HL-60/S4 treated with retinoic acid at 250 ng/mL for 4 days and 3 days (cell line): Measurements from ENCODE around the gene SIPA1L2.

Source experiments
- in situ Hi-C: fragments of 300-500 bp; cut with MboI; formaldehyde crosslinking; loops from 2 replicates; pipeline ENCODE4 v1.7.0; 2022; ENCODE audit warnings: low sequenced_read_pairs

The SIPA1L2 gene

DNA sequence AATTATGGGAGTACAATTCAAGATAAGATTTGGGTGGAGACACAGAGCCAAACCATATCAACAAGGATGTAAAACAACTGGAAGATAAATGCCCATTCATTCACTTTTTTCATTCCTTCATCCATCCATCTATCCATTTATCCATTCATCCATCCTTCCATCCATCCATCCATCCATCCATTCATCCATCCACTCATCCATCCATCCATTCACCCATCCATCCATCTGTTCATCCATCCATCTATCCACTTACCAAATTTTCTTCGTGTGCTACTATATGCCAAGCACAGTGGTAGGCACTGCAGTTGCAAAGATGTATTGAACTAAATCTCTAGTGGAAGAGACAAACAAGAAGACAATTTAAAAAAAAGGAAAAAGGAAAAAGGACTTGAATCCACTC is 14.3 kb upstream of the SIPA1L2 start:
- in situ Hi-C loops: loop anchor here (25.0 kb wide), 1 partner anchor 782 kb away; no protein-coding TSS in a partner anchor

- in situ Hi-C loops: loop anchor here (25.0 kb wide), 1 partner anchor 781 kb away; no protein-coding TSS in a partner anchor
These were observed 13.3 kb upstream of the SIPA1L2 start for GRCh38 chr1:232643251-232643650.

- in situ Hi-C loops: loop anchor here (25.0 kb wide), 1 partner anchor 779 kb away; no protein-coding TSS in a partner anchor
These were observed 11.6 kb upstream of the SIPA1L2 start for GRCh38 chr1:232641507-232641906.

DNA sequence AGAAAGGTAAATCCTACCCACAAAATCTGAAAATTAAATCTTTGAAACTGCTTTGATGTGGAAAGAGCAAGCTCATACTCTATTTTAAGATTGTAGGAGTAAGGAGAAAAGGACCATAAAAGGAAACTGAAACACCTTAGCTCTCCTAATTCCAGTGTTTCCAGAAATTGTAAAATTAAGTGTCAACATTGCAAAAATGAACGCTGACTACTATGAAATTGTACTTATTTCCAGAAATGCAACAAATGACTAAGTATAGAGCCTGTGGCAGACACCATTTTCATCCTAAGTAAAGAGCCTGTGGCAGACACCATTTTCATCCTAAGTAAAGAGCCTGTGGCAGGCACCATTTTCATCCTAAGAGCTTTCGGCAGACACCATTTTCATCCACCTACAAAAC is 6.9 kb upstream of the SIPA1L2 start:
- in situ Hi-C loops: loop anchor here (10.0 to 25.0 kb wide), 2 partner anchors 538 to 774 kb away; no protein-coding TSS in a partner anchor

GRCh38 chr1:232635778-232636356 is 5.9 kb upstream of the SIPA1L2 start:
- in situ Hi-C loops: loop anchor here (10.0 to 25.0 kb wide), 2 partner anchors 539 to 774 kb away; no protein-coding TSS in a partner anchor

- in situ Hi-C loops: loop anchor here (10.0 to 25.0 kb wide), 2 partner anchors 540 to 773 kb away; no protein-coding TSS in a partner anchor
These were observed 5.3 kb upstream of the SIPA1L2 start for GRCh38 chr1:232635279-232635678.

- in situ Hi-C loops: loop anchor here (10.0 to 25.0 kb wide), 2 partner anchors 541 to 772 kb away; no protein-coding TSS in a partner anchor
These were observed 4.2 kb upstream of the SIPA1L2 start for GRCh38 chr1:232634096-232634495.

DNA sequence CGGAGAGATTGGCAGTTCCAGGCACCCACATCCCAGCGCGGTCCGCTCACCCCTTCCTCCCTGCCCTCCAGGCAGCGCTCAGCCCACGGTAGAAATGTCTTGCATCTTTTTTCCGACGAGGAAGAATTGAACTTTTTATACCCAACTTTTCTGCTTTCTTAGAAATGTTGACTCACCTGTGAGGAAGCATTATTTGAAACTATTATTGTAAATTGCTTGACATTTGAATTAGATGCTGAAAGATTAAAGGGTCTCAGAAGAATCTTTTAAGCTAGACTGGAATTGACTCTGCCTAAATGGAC is 912 bp upstream of the SIPA1L2 start:
- in situ Hi-C loops: loop anchor here (10.0 to 25.0 kb wide), 2 partner anchors 544 to 769 kb away; no protein-coding TSS in a partner anchor

DNA sequence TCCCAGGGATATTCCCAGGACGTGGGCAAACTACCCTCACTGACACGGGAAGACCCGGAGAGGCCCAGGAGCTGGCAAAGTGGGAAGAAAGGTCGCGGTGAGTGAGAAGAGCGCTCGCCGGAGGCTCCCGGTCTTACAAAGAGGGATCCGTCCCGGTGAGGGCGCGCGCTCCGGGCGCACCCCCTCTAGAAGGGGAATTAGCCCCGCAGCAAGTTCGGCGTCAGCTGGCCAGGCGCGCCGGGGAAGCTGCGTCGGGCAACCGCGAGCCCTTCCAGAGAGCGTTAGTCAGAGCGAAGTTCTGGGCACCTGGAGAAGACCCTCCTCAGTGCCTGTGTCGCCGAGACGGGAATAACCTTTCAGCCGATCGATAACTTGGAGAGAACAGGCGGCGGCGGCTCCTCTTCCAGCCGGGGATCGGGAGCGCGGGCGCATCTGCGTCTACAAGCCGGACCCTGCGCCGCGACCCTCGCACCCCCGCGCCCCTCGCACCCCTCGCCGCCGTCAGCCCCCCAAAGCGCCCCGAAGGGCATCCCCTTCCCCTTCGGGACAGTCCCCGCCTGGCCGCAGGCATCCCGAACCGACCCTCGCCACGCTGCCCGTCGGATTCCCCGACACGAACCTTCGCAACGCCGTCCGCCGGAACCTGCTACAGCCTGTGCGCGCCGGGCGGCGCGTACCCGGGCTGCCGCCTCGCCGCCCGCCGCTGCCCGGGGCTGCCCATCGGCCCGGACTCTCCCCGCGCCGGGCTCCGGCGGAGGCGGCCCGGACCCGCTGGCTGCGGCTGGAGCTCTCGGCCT is 485 bp downstream of the SIPA1L2 start:
- in situ Hi-C loops: loop anchor here (10.0 to 25.0 kb wide), 2 partner anchors 545 to 767 kb away; no protein-coding TSS in a partner anchor

DNA sequence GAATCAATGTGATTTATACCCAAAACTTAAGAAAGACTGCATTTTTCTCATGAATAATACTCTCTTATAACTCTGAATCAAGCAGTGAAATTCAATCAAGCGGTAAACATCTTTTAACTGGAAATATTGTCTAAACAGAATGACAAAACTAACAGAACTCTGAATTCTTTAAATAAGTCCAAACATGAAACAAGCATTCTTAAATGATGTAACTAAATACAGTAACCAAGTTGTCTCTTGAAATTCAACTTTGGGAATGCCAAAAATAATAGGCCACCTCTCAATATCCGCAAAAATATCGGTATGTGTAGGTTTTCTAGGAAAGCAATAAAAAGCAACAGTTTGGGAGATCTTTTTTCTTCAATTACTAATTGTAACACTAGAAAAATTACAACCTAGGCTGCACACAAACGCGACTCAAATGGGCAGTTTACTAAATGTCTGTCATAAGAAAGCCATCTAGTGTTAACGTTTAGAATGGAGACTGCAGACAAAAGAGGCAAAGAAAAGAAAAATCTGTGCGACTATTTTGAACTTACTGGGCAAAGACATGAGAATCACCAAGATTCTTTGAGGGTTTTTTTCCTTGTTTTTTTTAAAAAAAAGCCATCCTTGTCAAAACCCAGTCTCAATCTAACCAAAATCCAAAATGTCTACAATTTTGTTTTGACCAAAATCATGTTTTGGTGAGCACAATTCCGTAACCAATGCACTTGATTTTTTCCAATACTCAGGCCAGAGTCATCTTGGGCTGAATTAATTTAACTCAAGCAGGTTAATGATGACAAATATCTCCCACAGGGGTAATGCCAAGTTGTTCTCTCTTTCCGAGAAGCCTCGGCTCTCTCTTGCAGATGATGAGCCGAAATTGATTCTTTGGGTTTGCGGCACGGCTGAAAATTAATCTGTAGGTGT is 1.3 kb downstream of the SIPA1L2 start:
- in situ Hi-C loops: loop anchor here (25.0 kb wide), 1 partner anchor 766 kb away; no protein-coding TSS in a partner anchor

DNA sequence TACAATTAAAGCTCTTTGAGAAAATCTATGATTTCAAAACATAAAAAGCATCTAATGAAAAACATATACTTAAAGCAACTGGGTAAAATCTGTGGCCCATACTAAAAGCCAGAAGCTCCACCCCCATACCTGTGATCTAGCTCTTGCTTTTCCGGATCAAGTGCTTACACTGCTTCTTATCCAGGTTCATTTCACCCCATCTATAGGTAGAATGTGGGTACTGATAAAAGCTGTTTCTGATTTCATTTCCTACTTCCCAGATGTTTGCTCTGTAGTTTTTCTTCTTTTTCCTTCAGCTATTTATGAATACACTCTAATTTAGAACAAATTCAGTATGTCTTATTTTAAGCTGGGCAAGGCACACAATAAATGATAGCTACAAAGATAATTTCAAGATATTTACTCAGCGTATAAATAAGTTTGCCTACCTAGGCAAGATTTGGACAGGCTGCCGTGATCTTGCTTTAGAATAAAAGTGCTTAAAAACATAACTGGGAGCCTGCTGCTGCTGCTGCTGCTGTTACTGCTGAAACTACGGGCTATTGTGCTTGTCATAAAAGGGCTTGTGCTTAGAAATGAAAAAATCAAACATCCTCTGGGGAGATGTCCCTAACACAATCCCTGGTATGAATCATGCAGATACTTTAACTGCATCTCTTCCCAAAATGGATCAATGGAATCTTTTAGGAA is 2.1 kb downstream of the SIPA1L2 start:
- in situ Hi-C loops: loop anchor here (25.0 kb wide), 1 partner anchor 765 kb away; no protein-coding TSS in a partner anchor

DNA sequence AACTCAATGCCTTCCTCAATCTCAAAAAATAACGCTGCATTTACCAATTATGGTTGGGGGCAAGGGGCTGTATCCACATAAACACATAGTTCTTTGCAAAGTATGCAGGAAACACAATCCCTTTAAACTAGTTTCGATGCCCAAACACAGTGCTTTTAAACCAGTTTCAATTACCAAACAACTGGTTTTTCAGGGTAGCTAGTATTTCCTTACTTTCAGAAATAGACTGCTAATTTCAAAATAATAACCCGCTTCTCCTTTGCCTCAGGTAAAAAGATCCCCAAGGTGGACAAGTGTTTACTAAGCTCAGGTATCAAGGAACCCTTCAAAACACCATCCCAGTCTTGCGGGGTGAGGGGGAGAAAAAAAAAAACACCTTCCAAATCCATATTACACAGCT is 2.8 kb downstream of the SIPA1L2 start:
- in situ Hi-C loops: loop anchor here (25.0 kb wide), 1 partner anchor 765 kb away; no protein-coding TSS in a partner anchor

DNA sequence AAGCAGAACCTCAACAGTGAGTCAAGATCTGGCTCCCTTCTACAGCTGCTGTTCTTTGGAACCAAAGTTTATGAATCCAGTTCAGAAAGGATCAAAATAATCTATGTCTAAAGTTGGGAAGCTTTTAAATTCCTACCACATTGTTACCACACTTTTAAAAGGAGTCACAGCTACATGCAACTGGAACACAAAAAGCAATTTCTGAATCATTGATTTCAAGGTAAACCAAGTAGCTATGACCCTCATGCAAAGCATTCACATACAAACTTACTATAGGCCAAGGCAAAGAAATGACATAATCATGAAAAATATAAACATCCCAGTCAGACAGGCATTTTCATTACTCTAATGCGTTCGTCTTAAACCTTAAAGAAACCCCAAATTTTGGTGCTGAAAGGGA is 3.5 kb downstream of the SIPA1L2 start:
- in situ Hi-C loops: loop anchor here (25.0 kb wide), 1 partner anchor 764 kb away; no protein-coding TSS in a partner anchor

GRCh38 chr1:232625319-232625868 is 4.5 kb downstream of the SIPA1L2 start:
- in situ Hi-C loops: loop anchor here (25.0 kb wide), 1 partner anchor 763 kb away; no protein-coding TSS in a partner anchor

DNA sequence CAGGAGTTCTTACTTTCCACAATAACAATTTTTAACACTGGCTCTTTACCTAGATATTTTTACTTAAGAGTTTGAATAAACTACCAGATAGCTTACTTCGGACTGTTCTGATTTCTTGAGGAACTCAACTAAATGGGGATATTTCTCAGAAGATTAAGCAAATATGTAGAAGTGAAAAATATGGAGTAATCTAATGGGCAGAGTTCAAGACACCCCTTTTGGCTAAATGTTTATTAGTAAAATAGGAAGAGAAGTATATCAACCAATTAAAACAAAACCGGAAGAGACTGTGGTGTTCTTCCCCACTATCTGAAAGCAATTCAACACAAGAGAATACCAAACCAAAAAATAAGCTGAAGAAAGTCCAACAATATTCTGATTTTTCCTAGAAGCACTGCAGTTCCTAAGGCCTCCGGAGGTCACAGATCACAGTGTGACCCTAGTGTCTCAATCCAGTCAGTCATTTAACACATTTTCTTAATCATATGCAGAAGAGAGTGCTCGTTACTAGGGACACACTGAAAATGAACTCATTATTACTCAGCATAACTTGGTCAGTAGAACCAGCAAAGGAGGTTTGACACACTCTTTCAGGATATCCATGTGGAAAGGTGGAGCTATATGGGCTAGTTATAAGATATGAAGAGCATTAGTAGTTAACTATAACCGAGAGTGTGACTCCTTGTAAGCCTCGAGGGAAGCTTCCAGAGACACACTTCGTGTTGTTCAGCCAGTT is 5.2 kb downstream of the SIPA1L2 start:
- in situ Hi-C loops: loop anchor here (25.0 kb wide), 1 partner anchor 762 kb away; no protein-coding TSS in a partner anchor

DNA sequence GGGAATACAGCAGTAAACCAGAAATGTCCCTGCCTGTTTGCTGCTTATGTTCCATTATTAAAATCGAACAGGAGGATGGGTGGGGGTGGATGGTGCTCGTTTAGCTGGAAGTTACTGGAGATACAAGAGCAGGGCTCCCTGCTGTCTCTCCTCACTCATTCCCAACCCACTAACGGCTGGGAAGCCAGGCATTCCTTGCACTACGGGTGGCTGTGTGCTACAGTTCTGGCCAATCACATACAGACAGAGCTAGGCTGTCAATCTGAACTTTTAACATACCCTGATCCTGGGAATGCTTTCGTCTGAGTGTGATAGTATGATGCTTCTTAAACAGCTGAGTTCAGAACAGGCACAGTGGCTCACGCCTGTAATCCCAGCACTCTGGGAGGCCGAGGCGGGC is 7.0 kb downstream of the SIPA1L2 start:
- in situ Hi-C loops: no loop called here

DNA sequence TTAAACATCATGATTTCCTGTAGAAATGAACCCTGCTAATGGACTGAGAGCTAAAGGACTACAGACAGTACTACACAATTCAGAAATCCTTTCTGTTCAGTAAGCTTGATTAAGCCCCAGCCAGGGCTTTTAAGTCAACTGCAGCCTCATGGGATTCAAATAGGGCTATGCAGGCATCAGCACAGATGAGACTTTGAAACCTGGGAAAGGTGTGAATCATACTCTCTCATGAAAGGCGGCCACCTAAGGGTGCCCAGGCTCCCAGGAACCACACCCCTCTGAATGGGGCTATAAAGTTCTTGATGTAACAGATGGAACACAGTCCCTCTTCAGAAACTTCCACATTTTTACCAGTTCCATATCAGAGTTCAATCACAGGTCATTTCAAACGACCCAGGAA is 7.6 kb downstream of the SIPA1L2 start:
- in situ Hi-C loops: no loop called here

DNA sequence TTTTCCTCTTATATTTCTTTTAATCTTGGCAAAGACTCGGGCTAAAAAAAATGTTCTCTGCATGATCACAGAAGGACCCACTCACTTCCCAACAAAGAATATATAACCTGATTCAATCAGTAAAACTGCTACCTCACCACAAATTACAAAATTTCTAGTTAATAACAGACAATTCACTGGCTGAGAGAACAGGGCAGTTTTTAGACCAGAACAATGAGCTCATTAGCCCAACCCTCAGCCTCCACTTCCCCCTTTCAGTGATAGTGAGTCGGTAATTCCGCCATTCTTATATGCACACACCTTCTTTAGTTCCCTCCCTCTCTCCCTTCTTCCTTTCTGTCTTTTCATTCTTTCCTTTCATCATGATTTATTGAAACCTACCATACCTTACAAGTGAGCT is 8.9 kb downstream of the SIPA1L2 start:
- in situ Hi-C loops: no loop called here
